ENCODE data around the gene TP53AIP1. TPM values are rescaled to one million over a fixed set of nuclear protein-coding genes. Genes with fewer than 3 reads are reported as not detected.
A peak's percentile ranks its signal among the peaks of the same experiment; 100 is the strongest.

The TP53AIP1 gene
- total and polyA plus RNA-seq, 7 donors: 0.16 to 0.55 TPM; not detected in 5

DNA sequence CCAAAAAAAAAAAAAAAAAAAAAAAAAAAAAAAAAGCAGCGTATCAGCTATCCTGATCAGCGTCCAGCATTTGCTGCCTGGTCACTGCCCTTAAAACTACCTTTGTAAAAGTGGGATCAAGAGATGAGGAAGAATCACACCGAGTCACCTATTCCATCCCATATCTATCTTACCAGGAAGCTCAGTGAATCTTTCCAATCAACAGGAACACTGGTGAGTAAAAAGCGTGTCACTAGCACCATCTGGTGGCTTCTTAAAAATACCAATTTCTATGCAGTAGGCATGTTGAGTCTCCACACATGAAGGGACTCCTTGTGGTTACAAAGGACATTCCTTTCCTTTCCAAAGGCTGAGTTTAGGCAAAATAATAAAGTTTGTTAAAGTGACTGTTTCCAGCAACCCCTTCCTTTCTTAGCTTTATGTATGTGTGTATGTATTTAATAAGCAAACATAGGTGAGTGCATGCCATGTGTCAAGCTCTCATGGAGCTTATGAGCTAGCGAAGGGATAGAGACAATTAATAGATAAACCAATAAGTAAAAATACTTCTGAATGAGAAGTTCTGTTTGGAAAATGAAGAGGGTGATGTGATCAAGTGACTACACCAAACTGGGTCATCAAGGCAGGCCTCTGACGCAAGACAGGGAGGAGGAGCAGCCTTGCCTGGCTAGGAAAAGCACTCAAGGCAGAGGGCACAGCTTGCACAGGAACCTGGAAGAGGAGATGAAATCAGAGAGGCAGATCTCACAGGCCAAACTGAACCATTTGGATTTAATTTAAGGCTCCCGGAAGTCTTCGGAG is 13.9 kb upstream of the TP53AIP1 start:
- no peaks in the 10 kb centered on the region for H3K36me3 ChIP-seq
- no peak for DNase-seq
- H3K27me3 ChIP-seq: peaks cover 0 to 5% (median 0%) of the 10 kb centered on the region in 3 donors
- no peaks in the 10 kb centered on the region for H3K4me1 ChIP-seq
- 44 to 55% methylated on average over 8 of the region's 8 CpGs for WGBS, 2 donors
- TF ChIP-seq, protein P1, sequence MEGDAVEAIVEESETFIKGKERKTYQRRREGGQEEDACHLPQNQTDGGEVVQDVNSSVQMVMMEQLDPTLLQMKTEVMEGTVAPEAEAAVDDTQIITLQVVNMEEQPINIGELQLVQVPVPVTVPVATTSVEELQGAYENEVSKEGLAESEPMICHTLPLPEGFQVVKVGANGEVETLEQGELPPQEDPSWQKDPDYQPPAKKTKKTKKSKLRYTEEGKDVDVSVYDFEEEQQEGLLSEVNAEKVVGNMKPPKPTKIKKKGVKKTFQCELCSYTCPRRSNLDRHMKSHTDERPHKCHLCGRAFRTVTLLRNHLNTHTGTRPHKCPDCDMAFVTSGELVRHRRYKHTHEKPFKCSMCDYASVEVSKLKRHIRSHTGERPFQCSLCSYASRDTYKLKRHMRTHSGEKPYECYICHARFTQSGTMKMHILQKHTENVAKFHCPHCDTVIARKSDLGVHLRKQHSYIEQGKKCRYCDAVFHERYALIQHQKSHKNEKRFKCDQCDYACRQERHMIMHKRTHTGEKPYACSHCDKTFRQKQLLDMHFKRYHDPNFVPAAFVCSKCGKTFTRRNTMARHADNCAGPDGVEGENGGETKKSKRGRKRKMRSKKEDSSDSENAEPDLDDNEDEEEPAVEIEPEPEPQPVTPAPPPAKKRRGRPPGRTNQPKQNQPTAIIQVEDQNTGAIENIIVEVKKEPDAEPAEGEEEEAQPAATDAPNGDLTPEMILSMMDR (IDR thresholded peaks at IDR 0.05): peak; percentile 53 to 67 (median 57)
- no peak for TF ChIP-seq EP300 (IDR thresholded peaks at IDR 0.05)
- no peak overlapping the region for H3K4me3 ChIP-seq
- H3K27ac ChIP-seq: no peak overlapping the region
- H3K9me3 ChIP-seq: no peaks in the 10 kb centered on the region
- intact Hi-C loops (cut with DNase I): loop anchor here (1.0 kb wide), 1 partner anchor 72 kb away; no protein-coding TSS in a partner anchor

DNA sequence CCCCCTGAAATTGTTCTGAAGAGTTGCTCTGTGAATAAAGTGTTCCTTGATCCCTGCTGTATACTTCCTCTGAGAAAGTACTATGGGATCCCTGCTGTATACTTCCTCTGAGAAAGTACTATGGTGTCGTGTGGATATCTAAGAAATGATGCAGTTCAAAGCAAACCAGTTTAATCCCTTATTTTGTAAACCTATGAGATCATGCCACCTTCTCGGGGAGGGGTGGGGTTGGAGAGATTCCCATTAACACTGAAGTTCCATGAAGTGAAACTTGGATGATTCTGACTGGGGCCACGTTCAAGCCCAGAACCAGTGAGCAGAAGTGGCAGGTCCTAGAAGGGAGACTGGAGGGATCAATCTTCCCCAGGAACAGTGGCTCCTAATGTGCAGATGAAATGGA is 13.0 kb upstream of the TP53AIP1 start:
- Histone ChIP-seq H3K4me1 (no peaks in the 10 kb centered on the region), H3K27me3 (peaks cover 0 to 5% (median 0%) of the 10 kb centered on the region in 3 donors), H3K9me3 (no peaks in the 10 kb centered on the region), H3K4me3 (no peak overlapping the region), H3K36me3 (no peaks in the 10 kb centered on the region), H3K27ac (no peak overlapping the region)
- intact Hi-C loops (cut with DNase I): loop anchor here (1.0 kb wide), 1 partner anchor 71 kb away; no protein-coding TSS in a partner anchor
- WGBS, 2 donors: 39 to 61% methylated on average over 3 of the region's 3 CpGs
- DNase-seq: no peak
- no peak for TF ChIP-seq POLR2A (IDR thresholded peaks at IDR 0.05)
- TF ChIP-seq, protein P1 (IDR thresholded peaks at IDR 0.05): no peak
- no peak for TF ChIP-seq EP300 (IDR thresholded peaks at IDR 0.05)
- TF ChIP-seq POLR2AphosphoS5 (IDR thresholded peaks at IDR 0.05): no peak

DNA sequence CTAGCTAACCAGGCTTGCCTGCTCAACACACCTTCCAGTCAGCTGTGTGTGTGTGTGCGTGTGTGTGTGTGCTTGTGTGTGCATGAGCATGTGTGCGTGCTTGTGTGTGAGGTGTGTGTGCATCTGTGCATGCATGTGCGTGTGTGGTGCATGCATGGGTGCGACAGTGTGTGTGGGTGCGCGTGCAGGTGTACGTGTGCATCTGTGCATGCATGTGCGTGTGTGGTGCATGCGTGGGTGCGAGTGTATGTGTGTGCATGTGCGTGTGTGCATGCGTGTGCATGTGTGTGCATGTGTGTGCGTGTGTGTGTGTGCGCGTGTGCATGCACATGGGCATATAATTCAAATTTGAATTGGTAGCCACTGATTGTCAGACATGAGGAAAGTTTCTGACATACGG is 10.5 kb upstream of the TP53AIP1 start:
- H3K9me3 ChIP-seq: no peaks in the 10 kb centered on the region
- H3K27ac ChIP-seq: no peak overlapping the region
- no peak overlapping the region for H3K4me3 ChIP-seq
- no peaks in the 10 kb centered on the region for H3K4me1 ChIP-seq
- TF ChIP-seq POLR2A (IDR thresholded peaks at IDR 0.05): no peak
- TF ChIP-seq, protein P1 (IDR thresholded peaks at IDR 0.05): no peak
- no peak for TF ChIP-seq EP300 (IDR thresholded peaks at IDR 0.05)
- no peak for TF ChIP-seq POLR2AphosphoS5 (IDR thresholded peaks at IDR 0.05)
- no peaks in the 10 kb centered on the region for H3K36me3 ChIP-seq
- intact Hi-C loops (cut with DNase I): no loop called here
- 95 to 96% methylated on average over 16 of the region's 16 CpGs for WGBS, 2 donors
- peaks cover 0 to 5% (median 0%) of the 10 kb centered on the region in 3 donors for H3K27me3 ChIP-seq
- DNase-seq: no peak

DNA sequence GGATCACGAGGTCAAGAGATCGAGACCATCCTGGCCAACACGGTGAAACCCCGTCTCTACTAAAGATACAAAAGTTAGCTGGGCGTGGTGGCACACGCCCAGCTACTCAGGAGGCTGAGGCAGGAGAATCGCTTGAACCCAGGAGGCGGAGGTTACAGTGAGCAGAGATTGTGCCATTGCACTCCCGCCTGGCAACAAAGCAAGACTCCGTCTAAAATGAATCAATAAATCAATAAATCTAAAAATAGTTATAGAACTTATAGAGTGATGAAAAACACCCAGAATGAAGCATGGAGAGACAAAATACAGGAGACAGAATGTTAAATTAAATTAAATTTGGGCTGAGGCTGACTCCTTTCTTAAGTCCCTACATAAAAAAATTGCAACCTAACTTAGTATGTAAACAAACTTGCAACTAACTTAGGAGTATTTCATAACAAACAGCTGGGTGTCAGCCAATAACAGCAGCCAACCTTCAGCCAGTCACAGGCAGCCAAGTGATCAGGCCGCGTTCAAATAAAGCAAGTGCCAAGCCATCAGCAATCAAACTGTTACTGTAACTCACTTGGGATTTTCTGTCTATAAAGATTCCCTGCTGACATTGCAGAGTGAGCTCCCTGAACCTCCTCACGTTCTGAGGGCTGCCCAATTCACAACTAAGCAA is 7.3 kb upstream of the TP53AIP1 start:
- no peaks in the 10 kb centered on the region for H3K4me1 ChIP-seq
- H3K27me3 ChIP-seq: no peaks in the 10 kb centered on the region
- no peak overlapping the region for H3K27ac ChIP-seq
- TF ChIP-seq EP300 (IDR thresholded peaks at IDR 0.05) (no peak), POLR2AphosphoS5 (IDR thresholded peaks at IDR 0.05) (no peak), POLR2A (IDR thresholded peaks at IDR 0.05) (no peak)
- TF ChIP-seq, protein P1 (IDR thresholded peaks at IDR 0.05): no peak
- no peak overlapping the region for H3K4me3 ChIP-seq
- intact Hi-C loops (cut with DNase I): no loop called here
- no peaks in the 10 kb centered on the region for H3K36me3 ChIP-seq
- WGBS, 2 donors: 26 to 70% methylated on average over 13 of the region's 13 CpGs
- DNase-seq: no peak
- no peaks in the 10 kb centered on the region for H3K9me3 ChIP-seq

Data from sigmoid colon (tissue), 7 donors.